ENCODE results near the gene RAB9A. TPM values are rescaled to one million over a fixed set of nuclear protein-coding genes. Genes with fewer than 3 reads are reported as not detected.

RAB9A gene
- total RNA-seq, 4 donors from 2014 or later: 20.3 to 43.6 (median 32.0) TPM

- no peaks in the 10 kb centered on the region for H3K9me3 ChIP-seq
- TF ChIP-seq EP300 (IDR thresholded peaks at IDR 0.05): no peak
- peak; percentile 1 to 37 for TF ChIP-seq CTCF (IDR thresholded peaks at IDR 0.05)
- no peak for TF ChIP-seq POLR2A (IDR thresholded peaks at IDR 0.05)
- TF ChIP-seq POLR2AphosphoS5 (IDR thresholded peaks at IDR 0.05): no peak
- H3K36me3 ChIP-seq: no peaks in the 10 kb centered on the region
- DNase-seq (ENCODE audit: low spot score in 2 of 2): no peak
- H3K4me1 ChIP-seq: no peaks in the 10 kb centered on the region
- no peaks in the 10 kb centered on the region for H3K27me3 ChIP-seq
- H3K4me3 ChIP-seq: no peak overlapping the region
- no peak overlapping the region for H3K27ac ChIP-seq
Measured at GRCh38 chrX:13750204-13750603, 61.3 kb downstream of the RAB9A start.

GRCh38 chrX:13750812-13751211, 61.9 kb downstream of the RAB9A start:
- Histone ChIP-seq H3K36me3 (no peaks in the 10 kb centered on the region), H3K4me3 (no peak overlapping the region), H3K27ac (no peak overlapping the region), H3K4me1 (no peaks in the 10 kb centered on the region), H3K9me3 (no peaks in the 10 kb centered on the region), H3K27me3 (no peaks in the 10 kb centered on the region)
- TF ChIP-seq POLR2A (IDR thresholded peaks at IDR 0.05) (no peak), POLR2AphosphoS5 (IDR thresholded peaks at IDR 0.05) (no peak), CTCF (IDR thresholded peaks at IDR 0.05) (no peak)
- DNase-seq (ENCODE audit: low spot score in 2 of 2): no peak

- DNase-seq (ENCODE audit: low spot score in 2 of 2): no peak
Measured at GRCh38 chrX:13752141-13752540, 63.2 kb downstream of the RAB9A start.

GRCh38 chrX:13752646-13753045, 63.7 kb downstream of the RAB9A start:
- Histone ChIP-seq H3K27me3 (no peaks in the 10 kb centered on the region), H3K4me3 (no peak overlapping the region), H3K36me3 (peaks cover under 1% of the 10 kb centered on the region), H3K9me3 (no peaks in the 10 kb centered on the region), H3K27ac (no peak overlapping the region), H3K4me1 (no peaks in the 10 kb centered on the region)
- TF ChIP-seq POLR2AphosphoS5 (IDR thresholded peaks at IDR 0.05) (no peak), EP300 (IDR thresholded peaks at IDR 0.05) (no peak), POLR2A (IDR thresholded peaks at IDR 0.05) (no peak), CTCF (IDR thresholded peaks at IDR 0.05) (no peak)
- 79% methylated on average over 3 of the region's 3 CpGs for WGBS
- no peak for DNase-seq (ENCODE audit: low spot score in 2 of 2)

More at GRCh38 chrX:13752141-13752540, 63.2 kb downstream of the RAB9A start:
- no peak overlapping the region for H3K4me3 ChIP-seq
- H3K4me1 ChIP-seq: no peaks in the 10 kb centered on the region
- WGBS: 84% methylated on average over 3 of the region's 3 CpGs
- no peaks in the 10 kb centered on the region for H3K9me3 ChIP-seq
- H3K27me3 ChIP-seq: no peaks in the 10 kb centered on the region
- H3K27ac ChIP-seq: no peak overlapping the region
- no peaks in the 10 kb centered on the region for H3K36me3 ChIP-seq
- TF ChIP-seq POLR2AphosphoS5 (IDR thresholded peaks at IDR 0.05) (no peak), CTCF (IDR thresholded peaks at IDR 0.05) (no peak), EP300 (IDR thresholded peaks at IDR 0.05) (no peak), POLR2A (IDR thresholded peaks at IDR 0.05) (no peak)

GRCh38 chrX:13754765-13755164, 65.8 kb downstream of the RAB9A start:
- Histone ChIP-seq H3K4me1 (no peaks in the 10 kb centered on the region), H3K36me3 (peaks cover 7% of the 10 kb centered on the region), H3K4me3 (no peak overlapping the region), H3K27ac (no peak overlapping the region), H3K9me3 (no peaks in the 10 kb centered on the region), H3K27me3 (no peaks in the 10 kb centered on the region)
- DNase-seq (ENCODE audit: low spot score in 2 of 2): no peak
- 94% methylated on average over 1 of the region's 1 CpG for WGBS
- TF ChIP-seq CTCF (IDR thresholded peaks at IDR 0.05) (no peak), POLR2AphosphoS5 (IDR thresholded peaks at IDR 0.05) (no peak), POLR2A (IDR thresholded peaks at IDR 0.05) (no peak), EP300 (IDR thresholded peaks at IDR 0.05) (no peak)
